GM12878 (cell line): ENCODE measurements around the gene CCDC177. TPM values are rescaled to one million over a fixed set of nuclear protein-coding genes. Genes with fewer than 3 reads are reported as not detected.
A peak's percentile ranks its signal among the peaks of the same experiment; 100 is the strongest.

ENCODE experiments used
- BHLHE40 ChIP-seq, 2 experiments: fragments of 450-650 bp in 1 of 2; IDR thresholded peaks; 2 replicates each; pipeline ENCODE4 v1.6.1; 2011 to 2017; ENCODE audit warnings: low read depth in 2 of 2, borderline replicate concordance in 1 of 2, improper control_type of control experiment in 1 of 2, low read length in 1 of 2, mild to moderate bottlenecking in 1 of 2
- BMI1 ChIP-seq: fragments of 450-650 bp; IDR thresholded peaks from 2 replicates; pipeline ENCODE4 v1.6.1; 2016; ENCODE audit warnings: mild to moderate bottlenecking, moderate library complexity, borderline replicate concordance
- BRCA1 ChIP-seq: IDR thresholded peaks from 2 replicates; pipeline ENCODE4 v1.6.1; 2011; ENCODE audit warnings: low read depth, low read length, improper control_type of control experiment
- EED ChIP-seq: sonication (generic); IDR thresholded peaks from 2 replicates; pipeline ENCODE4 v1.6.1; 2016; ENCODE audit warnings: antibody characterized with exemption, low read depth
- EP300 ChIP-seq, 2 experiments: fragments of 150-350 bp in 1 of 2; IDR thresholded peaks; 2 replicates each; pipeline ENCODE4 v1.6.1; 2011 to 2012; ENCODE audit warnings: low read depth in 2 of 2, low read length in 2 of 2, borderline replicate concordance in 1 of 2, improper control_type of control experiment in 1 of 2, inconsistent platforms in 1 of 2; ENCODE audit not compliant: control insufficient read depth in 1 of 2
- KLF5 ChIP-seq: fragments of 450-650 bp; IDR thresholded peaks from 2 replicates; pipeline ENCODE4 v1.6.1; 2014; ENCODE audit warnings: mild to moderate bottlenecking; ENCODE audit not compliant: partially characterized antibody
- MTA3 ChIP-seq: IDR thresholded peaks from 2 replicates; pipeline ENCODE4 v1.6.1; 2012; ENCODE audit warnings: low read length, inconsistent platforms, borderline replicate concordance
- MYC ChIP-seq: IDR thresholded peaks from 2 replicates; pipeline ENCODE4 v1.6.1; 2011; ENCODE audit warnings: mild to moderate bottlenecking, low read length, moderate library complexity, inconsistent platforms; ENCODE audit not compliant: insufficient read depth, insufficient replicate concordance, insufficient read length, severe bottlenecking
- PML ChIP-seq: IDR thresholded peaks from 2 replicates; pipeline ENCODE4 v1.6.1; 2012; ENCODE audit warnings: low read length, inconsistent platforms
- RAD51 ChIP-seq: fragments of 450-650 bp; IDR thresholded peaks from 2 replicates; pipeline ENCODE4 v1.6.1; 2016; ENCODE audit warnings: moderate library complexity, mild to moderate bottlenecking, inconsistent platforms
- SP1 ChIP-seq: IDR thresholded peaks from one replicate; pipeline ENCODE4 v1.6.1; 2011; ENCODE audit warnings: low read depth, low read length
- SPI1 ChIP-seq: IDR thresholded peaks from 2 replicates; pipeline ENCODE4 v1.6.1; 2011; ENCODE audit warnings: low read depth, mild to moderate bottlenecking, low read length, moderate library complexity, borderline replicate concordance; ENCODE audit not compliant: insufficient read depth
- STAT1 ChIP-seq: fragments of 450-650 bp; conservative IDR thresholded peaks from 2 replicates; pipeline ENCODE4 v1.6.1; 2014; ENCODE audit warnings: antibody characterized with exemption, mild to moderate bottlenecking
- TCF7 ChIP-seq: IDR thresholded peaks from 2 replicates; pipeline ENCODE4 v1.6.1; 2014; ENCODE audit warnings: antibody characterized with exemption, borderline replicate concordance
- YY1 ChIP-seq: IDR thresholded peaks from 2 replicates; pipeline ENCODE4 v1.6.1; 2011; ENCODE audit warnings: low read depth, mild to moderate bottlenecking, low read length
- ZNF384 ChIP-seq: IDR thresholded peaks from 2 replicates; pipeline ENCODE4 v1.6.1; 2012; ENCODE audit warnings: low read depth, mild to moderate bottlenecking, low read length, improper control_type of control experiment, borderline replicate concordance
- polyA plus RNA-seq, 11 experiments: library from polyadenylated mRNA; depleted of rRNA in 4 of 11; unstranded in 6 of 11; stranded (reverse) in 5 of 11; fragments of >200 nt; fragmentation: Nextera tagmentation in 4 of 11; fragmentation: Illumina TruSeq in 1 of 11; extraction: Ambion mirVana in 4 of 11; extraction: Trizol in 1 of 11; gene quantifications; 1 replicate in 1 of 11; 2 replicates in 10 of 11; pipeline versions ENCODE4 v1.2.1 to v1.2.3, GENCODE V29; 2011 to 2016; ENCODE audit warnings: inconsistent platforms in 2 of 11, missing spikeins in 2 of 11, low read depth in 1 of 11
- total RNA-seq, 4 experiments: library from RNA; depleted of rRNA in 3 of 4; stranded (reverse); fragments of >200 nt in 3 of 4; fragmentation: Illumina TruSeq in 1 of 4; extraction: Trizol in 1 of 4; gene quantifications; 2 replicates each; pipeline versions ENCODE4 v1.2.1 to v1.2.3, GENCODE V29; 2013 to 2021
- TF ChIP-seq, protein P1 (sequence below): fragments of 450-650 bp; IDR thresholded peaks from 2 replicates; pipeline ENCODE4 v1.6.1; 2018; ENCODE audit warnings: borderline replicate concordance, mild to moderate bottlenecking; ENCODE audit not compliant: partially characterized antibody
- TF ChIP-seq, protein P2 (sequence below): fragments of 450-650 bp; conservative IDR thresholded peaks from 2 replicates; pipeline ENCODE4 v1.6.1; 2017; ENCODE audit warnings: mild to moderate bottlenecking, moderate library complexity
- TF ChIP-seq, protein P3 (sequence below): fragments of 450-650 bp; IDR thresholded peaks from 2 replicates; pipeline ENCODE4 v1.6.1; 2017; ENCODE audit warnings: mild to moderate bottlenecking, low read depth, inconsistent platforms; ENCODE audit not compliant: poor library complexity, severe bottlenecking
- TF ChIP-seq, protein P4 (sequence below): IDR thresholded peaks from 2 replicates; pipeline ENCODE4 v1.6.1; 2012; ENCODE audit warnings: low read depth, low read length, improper control_type of control experiment
- TF ChIP-seq, protein P5 (sequence below): IDR thresholded peaks from 2 replicates; pipeline ENCODE4 v1.6.1; 2011; ENCODE audit warnings: low read depth, low read length, improper control_type of control experiment, borderline replicate concordance

CCDC177 gene
- total and polyA plus RNA-seq, 10 of the 15 experiments (the other 5 are each of a cell fraction or from before 2014, with no cell fraction given): not detected

DNA sequence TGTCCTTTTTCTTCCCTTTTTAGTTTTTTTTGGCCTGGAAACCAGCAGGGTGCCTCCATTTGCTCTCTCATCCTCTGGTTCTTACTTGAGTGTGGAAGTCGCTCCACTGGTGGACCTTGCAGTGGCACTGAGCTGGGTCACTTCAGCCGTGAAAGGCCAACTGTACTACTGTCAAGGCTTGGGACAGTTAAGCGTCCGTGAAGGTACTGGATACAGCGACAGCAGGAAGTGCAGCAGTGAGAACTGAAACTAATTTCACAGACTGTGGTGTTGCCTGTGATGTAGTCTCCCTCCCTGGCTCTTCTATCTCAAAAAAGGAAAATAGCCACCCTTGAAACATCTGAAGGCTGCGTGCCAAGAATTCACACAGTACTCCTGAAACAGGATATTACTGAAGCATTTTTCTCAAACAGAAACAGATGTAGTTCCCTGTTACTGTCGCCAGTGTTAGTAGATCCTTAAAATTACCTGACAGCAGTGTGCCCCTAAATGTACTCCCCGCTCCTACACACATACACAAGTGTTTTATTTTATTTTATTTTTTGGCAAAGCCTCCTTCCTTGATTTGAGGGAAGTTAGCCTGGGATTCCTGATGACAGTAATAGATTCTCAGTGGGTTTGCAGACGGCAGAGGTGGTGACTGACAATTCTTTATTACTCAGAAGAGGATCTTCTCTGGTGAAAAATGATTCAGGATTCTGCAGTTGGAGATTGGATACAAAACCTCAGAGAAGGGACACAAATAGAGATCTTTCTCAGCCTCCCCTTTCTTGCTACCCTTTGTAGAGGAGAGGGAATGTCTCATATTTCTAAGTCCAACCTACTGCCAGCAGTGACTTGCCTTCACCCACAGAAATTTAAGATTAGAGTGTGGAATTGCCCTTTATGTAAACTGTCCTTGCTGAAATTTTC lies 41.1 kb upstream of the CCDC177 start (continued):
- TF ChIP-seq, protein P1, sequence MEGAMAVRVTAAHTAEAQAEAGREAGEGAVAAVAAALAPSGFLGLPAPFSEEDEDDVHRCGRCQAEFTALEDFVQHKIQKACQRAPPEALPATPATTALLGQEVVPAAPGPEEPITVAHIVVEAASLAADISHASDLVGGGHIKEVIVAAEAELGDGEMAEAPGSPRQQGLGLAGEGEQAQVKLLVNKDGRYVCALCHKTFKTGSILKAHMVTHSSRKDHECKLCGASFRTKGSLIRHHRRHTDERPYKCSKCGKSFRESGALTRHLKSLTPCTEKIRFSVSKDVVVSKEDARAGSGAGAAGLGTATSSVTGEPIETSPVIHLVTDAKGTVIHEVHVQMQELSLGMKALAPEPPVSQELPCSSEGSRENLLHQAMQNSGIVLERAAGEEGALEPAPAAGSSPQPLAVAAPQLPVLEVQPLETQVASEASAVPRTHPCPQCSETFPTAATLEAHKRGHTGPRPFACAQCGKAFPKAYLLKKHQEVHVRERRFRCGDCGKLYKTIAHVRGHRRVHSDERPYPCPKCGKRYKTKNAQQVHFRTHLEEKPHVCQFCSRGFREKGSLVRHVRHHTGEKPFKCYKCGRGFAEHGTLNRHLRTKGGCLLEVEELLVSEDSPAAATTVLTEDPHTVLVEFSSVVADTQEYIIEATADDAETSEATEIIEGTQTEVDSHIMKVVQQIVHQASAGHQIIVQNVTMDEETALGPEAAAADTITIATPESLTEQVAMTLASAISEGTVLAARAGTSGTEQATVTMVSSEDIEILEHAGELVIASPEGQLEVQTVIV: no peak
- TF ChIP-seq, protein P2, sequence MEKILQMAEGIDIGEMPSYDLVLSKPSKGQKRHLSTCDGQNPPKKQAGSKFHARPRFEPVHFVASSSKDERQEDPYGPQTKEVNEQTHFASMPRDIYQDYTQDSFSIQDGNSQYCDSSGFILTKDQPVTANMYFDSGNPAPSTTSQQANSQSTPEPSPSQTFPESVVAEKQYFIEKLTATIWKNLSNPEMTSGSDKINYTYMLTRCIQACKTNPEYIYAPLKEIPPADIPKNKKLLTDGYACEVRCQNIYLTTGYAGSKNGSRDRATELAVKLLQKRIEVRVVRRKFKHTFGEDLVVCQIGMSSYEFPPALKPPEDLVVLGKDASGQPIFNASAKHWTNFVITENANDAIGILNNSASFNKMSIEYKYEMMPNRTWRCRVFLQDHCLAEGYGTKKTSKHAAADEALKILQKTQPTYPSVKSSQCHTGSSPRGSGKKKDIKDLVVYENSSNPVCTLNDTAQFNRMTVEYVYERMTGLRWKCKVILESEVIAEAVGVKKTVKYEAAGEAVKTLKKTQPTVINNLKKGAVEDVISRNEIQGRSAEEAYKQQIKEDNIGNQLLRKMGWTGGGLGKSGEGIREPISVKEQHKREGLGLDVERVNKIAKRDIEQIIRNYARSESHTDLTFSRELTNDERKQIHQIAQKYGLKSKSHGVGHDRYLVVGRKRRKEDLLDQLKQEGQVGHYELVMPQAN: no peak
- TF ChIP-seq BHLHE40 (IDR thresholded peaks at IDR 0.05; ENCODE audit: borderline replicate concordance in 1 of 2, low read depth in 2 of 2, low read length in 1 of 2) (peak; percentile 46 to 64; a peak in 3 of 4 replicates), EP300 (IDR thresholded peaks at IDR 0.05; ENCODE audit: borderline replicate concordance in 1 of 2, control insufficient read depth in 1 of 2, low read depth in 2 of 2, low read length in 2 of 2) (peak; percentile 4 to 66; a peak in 3 of 4 replicates), RAD51 (no peak), BMI1 (no peak), YY1 (no peak), TCF7 (no peak), EED (peak; percentile 96), SP1 (no peak), STAT1 (no peak), MTA3 (peak; percentile 72; the same call in 1 of the 2 replicates), BRCA1 (no peak), MYC (no peak), ZNF384 (no peak), SPI1 (peak; percentile 87), KLF5 (no peak), PML (peak; percentile 80)
- TF ChIP-seq, protein P3, sequence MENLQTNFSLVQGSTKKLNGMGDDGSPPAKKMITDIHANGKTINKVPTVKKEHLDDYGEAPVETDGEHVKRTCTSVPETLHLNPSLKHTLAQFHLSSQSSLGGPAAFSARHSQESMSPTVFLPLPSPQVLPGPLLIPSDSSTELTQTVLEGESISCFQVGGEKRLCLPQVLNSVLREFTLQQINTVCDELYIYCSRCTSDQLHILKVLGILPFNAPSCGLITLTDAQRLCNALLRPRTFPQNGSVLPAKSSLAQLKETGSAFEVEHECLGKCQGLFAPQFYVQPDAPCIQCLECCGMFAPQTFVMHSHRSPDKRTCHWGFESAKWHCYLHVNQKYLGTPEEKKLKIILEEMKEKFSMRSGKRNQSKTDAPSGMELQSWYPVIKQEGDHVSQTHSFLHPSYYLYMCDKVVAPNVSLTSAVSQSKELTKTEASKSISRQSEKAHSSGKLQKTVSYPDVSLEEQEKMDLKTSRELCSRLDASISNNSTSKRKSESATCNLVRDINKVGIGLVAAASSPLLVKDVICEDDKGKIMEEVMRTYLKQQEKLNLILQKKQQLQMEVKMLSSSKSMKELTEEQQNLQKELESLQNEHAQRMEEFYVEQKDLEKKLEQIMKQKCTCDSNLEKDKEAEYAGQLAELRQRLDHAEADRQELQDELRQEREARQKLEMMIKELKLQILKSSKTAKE: peak; percentile 95
- TF ChIP-seq, protein P4, sequence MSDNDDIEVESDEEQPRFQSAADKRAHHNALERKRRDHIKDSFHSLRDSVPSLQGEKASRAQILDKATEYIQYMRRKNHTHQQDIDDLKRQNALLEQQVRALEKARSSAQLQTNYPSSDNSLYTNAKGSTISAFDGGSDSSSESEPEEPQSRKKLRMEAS: no peak
- TF ChIP-seq, protein P5, sequence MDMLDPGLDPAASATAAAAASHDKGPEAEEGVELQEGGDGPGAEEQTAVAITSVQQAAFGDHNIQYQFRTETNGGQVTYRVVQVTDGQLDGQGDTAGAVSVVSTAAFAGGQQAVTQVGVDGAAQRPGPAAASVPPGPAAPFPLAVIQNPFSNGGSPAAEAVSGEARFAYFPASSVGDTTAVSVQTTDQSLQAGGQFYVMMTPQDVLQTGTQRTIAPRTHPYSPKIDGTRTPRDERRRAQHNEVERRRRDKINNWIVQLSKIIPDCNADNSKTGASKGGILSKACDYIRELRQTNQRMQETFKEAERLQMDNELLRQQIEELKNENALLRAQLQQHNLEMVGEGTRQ: no peak
